Esophagus squamous epithelium (tissue), 5 donors: ENCODE data around the gene C14orf180. TPM values are rescaled to one million over a fixed set of nuclear protein-coding genes. Genes with fewer than 3 reads are reported as not detected.

Source experiments
- DNase-seq: peaks from one replicate; lab custom pipeline; 2025; lab: John Stamatoyannopoulos, UW
- H3K27ac ChIP-seq, 4 donors: fragments of 200-600 bp; sonication (generic); one replicate each; pipeline ENCODE4 v1.5.1; 2016 to 2019; ENCODE audit warnings: mild to moderate bottlenecking in 1 of 4
- H3K27me3 ChIP-seq, 4 donors: fragments of 200-600 bp; sonication (generic); 1 replicate in 3 of 4; 2 replicates in 1 of 4; pipeline versions ENCODE4 v1.5.1 to v1.6.0; 2017 to 2021; ENCODE audit warnings: antibody characterized with exemption in 1 of 4
- H3K36me3 ChIP-seq, 3 donors: fragments of 200-600 bp; sonication (generic); one replicate each; pipeline ENCODE4 v1.5.1; 2016 to 2019
- H3K4me1 ChIP-seq, 3 donors: fragments of 200-600 bp; sonication (generic); one replicate each; pipeline ENCODE4 v1.5.1; 2017 to 2019
- H3K4me3 ChIP-seq, 4 donors: fragments of 200-600 bp; sonication (generic); 1 replicate in 3 of 4; 2 replicates in 1 of 4; pipeline ENCODE4 v1.5.1; 2016 to 2019; ENCODE audit warnings: mild to moderate bottlenecking in 2 of 4, moderate library complexity in 1 of 4
- H3K9me3 ChIP-seq, 3 donors: fragments of 200-600 bp; sonication (generic); one replicate each; pipeline ENCODE4 v1.5.1; 2016 to 2019
- CTCF ChIP-seq, 6 experiments: fragments of 450-650 bp in 4 of 6; fragments of 200-600 bp in 2 of 6; sonication (generic) in 2 of 6; IDR thresholded peaks; one replicate each; pipeline ENCODE4 v1.5.1; 2016 to 2019; ENCODE audit warnings: antibody characterized with exemption in 6 of 6, mild to moderate bottlenecking in 4 of 6, moderate library complexity in 4 of 6
- POLR2A ChIP-seq, 4 donors: fragments of 450-650 bp; IDR thresholded peaks; one replicate each; pipeline ENCODE4 v1.6.1; 2017; ENCODE audit warnings: antibody characterized with exemption in 4 of 4, mild to moderate bottlenecking in 4 of 4, moderate library complexity in 3 of 4
- WGBS, 2 donors: methylation state at CpG; one replicate each; pipeline ENCODE4 v1.1.5; 2018; 5-methylcytosine and 5-hydroxymethylcytosine counted together
- intact Hi-C: fragments of 100-400 bp; cut with DNase I; formaldehyde crosslinking; loops from one replicate; pipeline ENCODE4 v1.15.0; 2022
- total RNA-seq, 4 donors: library from RNA; depleted of rRNA; stranded (reverse); fragments of >200 nt; gene quantifications; one replicate each; pipeline ENCODE4 v1.1.0, GENCODE V29; 2016
- donor health status: DM: yes; HTN: yes; CAD: no.

The C14orf180 gene
- total RNA-seq, 4 donors from 2014 or later, result not detected

- H3K36me3 ChIP-seq, result no peaks in the 10 kb centered on the region
- no peak for DNase-seq
- peaks cover 0 to 74% (median 0%) of the 10 kb centered on the region in 4 donors for H3K27me3 ChIP-seq
- TF ChIP-seq POLR2A (IDR thresholded peaks at IDR 0.05), result no peak
- TF ChIP-seq CTCF (IDR thresholded peaks at IDR 0.05), result no peak
- WGBS, 2 donors, result 57% methylated on average over 3 of the region's 19 CpGs; no CpG with 5 or more reads in 1 of the 2 donors
- no peak overlapping the region for H3K4me3 ChIP-seq
- H3K4me1 ChIP-seq, result no peaks in the 10 kb centered on the region
- no peaks in the 10 kb centered on the region for H3K9me3 ChIP-seq
- intact Hi-C loops, result no loop called here
- H3K27ac ChIP-seq, result no peak overlapping the region
Measured at GRCh38 chr14:104587641-104588040, 8.1 kb downstream of the C14orf180 start.

GRCh38 chr14:104588066-104588857, 8.7 kb downstream of the C14orf180 start:
- Histone ChIP-seq H3K4me1 (no peaks in the 10 kb centered on the region), H3K36me3 (no peaks in the 10 kb centered on the region), H3K4me3 (no peak overlapping the region), H3K9me3 (no peaks in the 10 kb centered on the region), H3K27ac (no peak overlapping the region), H3K27me3 (peaks cover 0 to 73% (median 0%) of the 10 kb centered on the region in 4 donors)
- WGBS, 2 donors, result 75 to 81% methylated on average over 9 to 18 of the region's 38 CpGs
- intact Hi-C loops, result no loop called here
- DNase-seq, result no peak
- no peak for TF ChIP-seq CTCF (IDR thresholded peaks at IDR 0.05)
- no peak for TF ChIP-seq POLR2A (IDR thresholded peaks at IDR 0.05)

GRCh38 chr14:104589338-104590195, 10.0 kb downstream of the C14orf180 start:
- WGBS, 2 donors, result 52 to 84% methylated on average over 5 to 8 of the region's 26 CpGs
- H3K36me3 ChIP-seq, result no peaks in the 10 kb centered on the region
- no peaks in the 10 kb centered on the region for H3K4me1 ChIP-seq
- no peak overlapping the region for H3K27ac ChIP-seq
- no peaks in the 10 kb centered on the region for H3K9me3 ChIP-seq
- H3K27me3 ChIP-seq, result peaks cover 0 to 70% (median 0%) of the 10 kb centered on the region in 4 donors
- intact Hi-C loops, result no loop called here
- DNase-seq, result no peak
- TF ChIP-seq CTCF (IDR thresholded peaks at IDR 0.05), result no peak
- no peak overlapping the region for H3K4me3 ChIP-seq

- intact Hi-C loops, result no loop called here
- H3K9me3 ChIP-seq, result no peaks in the 10 kb centered on the region
- H3K36me3 ChIP-seq, result no peaks in the 10 kb centered on the region
- TF ChIP-seq POLR2A (IDR thresholded peaks at IDR 0.05) (no peak), CTCF (IDR thresholded peaks at IDR 0.05) (no peak)
- no peaks in the 10 kb centered on the region for H3K4me1 ChIP-seq
- no peak overlapping the region for H3K4me3 ChIP-seq
- H3K27me3 ChIP-seq, result peaks cover 0 to 69% (median 0%) of the 10 kb centered on the region in 4 donors
- DNase-seq, result no peak
- H3K27ac ChIP-seq, result no peak overlapping the region
- 69 to 75% methylated on average over 17 to 18 of the region's 23 CpGs for WGBS, 2 donors
Measured at GRCh38 chr14:104590240-104590965, 10.8 kb downstream of the C14orf180 start.
